ENCODE results near the gene ANKZF1.

GRCh38 chr2:219209236-219210195 lies 20.1 kb upstream of the ANKZF1 start:
- TF ChIP-seq CTCF (IDR thresholded peaks at IDR 0.05) (no peak), POLR2AphosphoS5 (IDR thresholded peaks at IDR 0.05) (no peak), POLR2A (IDR thresholded peaks at IDR 0.05) (no peak), EP300 (IDR thresholded peaks at IDR 0.05) (no peak)
